DMS114 treated with DMSO at 0.1 percent for 48 hours (cell line): ENCODE results near the gene EPN2.

ENCODE experiments used
- DNase-seq: peaks from one replicate; lab custom pipeline; 2025; ENCODE audit not compliant: unreplicated experiment; lab: John Stamatoyannopoulos, UW

The EPN2 gene

GRCh38 chr17:19238167-19238505, 970 bp downstream of the EPN2 start:
- no peak for DNase-seq

GRCh38 chr17:19239544-19239943, 2.4 kb downstream of the EPN2 start:
- no peak for DNase-seq

GRCh38 chr17:19242323-19242722, 5.2 kb downstream of the EPN2 start:
- DNase-seq, result no peak

- DNase-seq, result no peak
Observed at GRCh38 chr17:19242926-19243325, 5.8 kb downstream of the EPN2 start.

GRCh38 chr17:19243838-19244237, 6.7 kb downstream of the EPN2 start:
- DNase-seq, result no peak

- DNase-seq, result no peak
Observed at GRCh38 chr17:19244357-19244756, 7.2 kb downstream of the EPN2 start.

GRCh38 chr17:19244781-19245180, 7.6 kb downstream of the EPN2 start:
- DNase-seq, result no peak

GRCh38 chr17:19247473-19247872, 10.3 kb downstream of the EPN2 start:
- no peak for DNase-seq

- DNase-seq, result no peak
Observed at GRCh38 chr17:19248151-19248927, 11.2 kb downstream of the EPN2 start.

GRCh38 chr17:19248928-19249574, 11.9 kb downstream of the EPN2 start:
- no peak for DNase-seq

- DNase-seq, result no peak
Observed at GRCh38 chr17:19249681-19250080, 12.5 kb downstream of the EPN2 start.

- DNase-seq, result no peak
Observed at GRCh38 chr17:19250421-19251173, 13.4 kb downstream of the EPN2 start.

- DNase-seq, result no peak
Observed at GRCh38 chr17:19253112-19253511, 15.9 kb downstream of the EPN2 start.

- DNase-seq, result no peak
Observed at GRCh38 chr17:19254651-19255050, 17.5 kb downstream of the EPN2 start.

GRCh38 chr17:19255279-19255678, 18.1 kb downstream of the EPN2 start:
- no peak for DNase-seq

GRCh38 chr17:19258371-19258770, 21.2 kb downstream of the EPN2 start:
- DNase-seq, result no peak

GRCh38 chr17:19260958-19261357, 23.8 kb downstream of the EPN2 start:
- no peak for DNase-seq

GRCh38 chr17:19261426-19261825, 24.3 kb downstream of the EPN2 start:
- DNase-seq, result no peak

- no peak for DNase-seq
Observed at GRCh38 chr17:19262650-19263631, 25.8 kb downstream of the EPN2 start.

- no peak for DNase-seq
Observed at GRCh38 chr17:19263641-19264051, 26.5 kb downstream of the EPN2 start.

GRCh38 chr17:19264268-19264667, 27.1 kb downstream of the EPN2 start:
- no peak for DNase-seq
